Measurements from ENCODE around the gene PCDHA5. TPM values are rescaled to one million over a fixed set of nuclear protein-coding genes. Genes with fewer than 3 reads are reported as not detected.
"Not testable (repeated sequence)": the region's sequence is repeated elsewhere in the genome, so short reads cannot be mapped to it uniquely, and the experiment has no call there.

The PCDHA5 gene
- total RNA-seq, result 1 to 10 TPM in 1 of 3 donors, under 1 TPM in 2; 0.16 to 1.2 (median 0.66) TPM

- H3K4me1 ChIP-seq, result no peaks in the 10 kb centered on the region
- no peak for DNase-seq (ENCODE audit: low spot score in 2 of 2)
- intact Hi-C loops (cut with DNase I; ENCODE audit: low total_unique reads), result no loop called here
- no peaks in the 10 kb centered on the region for H3K27me3 ChIP-seq
- H3K36me3 ChIP-seq, result no peaks in the 10 kb centered on the region
- no peak within 1 kb of the TSS for H3K27ac ChIP-seq
- H3K9me3 ChIP-seq, result peaks cover 29 to 56% of the 10 kb centered on the region in 2 donors
- TF ChIP-seq POLR2AphosphoS5 (IDR thresholded peaks at IDR 0.05), result no peak
- TF ChIP-seq CTCF (IDR thresholded peaks at IDR 0.05), result peak in 1 of 3 donors; percentile 14
- peak within 1 kb of the TSS in 2 of 3 donors; percentile 19 to 32 for H3K4me3 ChIP-seq
Observed at GRCh38 chr5:140821375-140822280, at the start of gene PCDHA5. Gene PCDHA5 (plus strand): TSS chr5:140821613.

- TF ChIP-seq POLR2A (IDR thresholded peaks at IDR 0.05), result no peak
- no peak for TF ChIP-seq CTCF (IDR thresholded peaks at IDR 0.05)
- no peak for TF ChIP-seq POLR2AphosphoS5 (IDR thresholded peaks at IDR 0.05)
- H3K27ac ChIP-seq, result no peak overlapping the region
- peaks cover 35 to 87% of the 10 kb centered on the region in 2 donors for H3K9me3 ChIP-seq
- H3K4me1 ChIP-seq, result no peaks in the 10 kb centered on the region
- H3K4me3 ChIP-seq, result no peak overlapping the region
- intact Hi-C loops (cut with DNase I; ENCODE audit: low total_unique reads), result no loop called here
- H3K36me3 ChIP-seq, result no peaks in the 10 kb centered on the region
- DNase-seq (ENCODE audit: low spot score in 2 of 2), result no peak
- H3K27me3 ChIP-seq, result no peaks in the 10 kb centered on the region
Observed at GRCh38 chr5:140780512-140780911, 40.9 kb upstream of the PCDHA5 start.

- no peaks in the 10 kb centered on the region for H3K4me1 ChIP-seq
- H3K4me3 ChIP-seq, result no peak within 1 kb of the TSS
- intact Hi-C loops (cut with DNase I; ENCODE audit: low total_unique reads), result no loop called here
- peaks cover 34 to 88% of the 10 kb centered on the region in 2 donors for H3K9me3 ChIP-seq
- no peaks in the 10 kb centered on the region for H3K27me3 ChIP-seq
- TF ChIP-seq POLR2AphosphoS5 (IDR thresholded peaks at IDR 0.05), result no peak
- no peak for TF ChIP-seq CTCF (IDR thresholded peaks at IDR 0.05)
- TF ChIP-seq POLR2A (IDR thresholded peaks at IDR 0.05), result no peak
- no peaks in the 10 kb centered on the region for H3K36me3 ChIP-seq
- no peak for DNase-seq (ENCODE audit: low spot score in 2 of 2)
- no peak within 1 kb of the TSS for H3K27ac ChIP-seq
Observed at GRCh38 chr5:140785905-140786686, 35.3 kb upstream of the PCDHA5 start, which contains the start of gene PCDHA1. Gene PCDHA1 (plus strand): TSS chr5:140786140.

GRCh38 chr5:140787422-140787821, 34.0 kb upstream of the PCDHA5 start:
- intact Hi-C loops (cut with DNase I; ENCODE audit: low total_unique reads); DNase-seq (ENCODE audit: low spot score in 2 of 2); H3K27ac ChIP-seq; H3K27me3 ChIP-seq; H3K4me1 ChIP-seq; H3K4me3 ChIP-seq; H3K36me3 ChIP-seq: not testable (repeated sequence)
- H3K9me3 ChIP-seq, result peaks cover 33 to 89% of the 10 kb centered on the region in 2 donors

- H3K27me3 ChIP-seq; H3K4me3 ChIP-seq; H3K4me1 ChIP-seq; intact Hi-C loops (cut with DNase I; ENCODE audit: low total_unique reads); H3K36me3 ChIP-seq; H3K27ac ChIP-seq; DNase-seq (ENCODE audit: low spot score in 2 of 2): not testable (repeated sequence)
- H3K9me3 ChIP-seq, result peaks cover 27 to 89% of the 10 kb centered on the region in 2 donors
Observed at GRCh38 chr5:140787849-140788504, 33.4 kb upstream of the PCDHA5 start.

Measured in breast epithelium (tissue), 4 donors.